Melanocyte of skin (primary cell): Measurements from ENCODE around the gene MAMLD1. TPM values are rescaled to one million over a fixed set of nuclear protein-coding genes. Genes with fewer than 3 reads are reported as not detected.

ENCODE experiments used
- total RNA-seq, 2 donors: library from RNA; depleted of rRNA; stranded (reverse); fragments of >200 nt; gene quantifications; 2 replicates each; pipeline ENCODE4 v1.2.3, GENCODE V29; 2012

Gene MAMLD1
- 1 to 10 TPM in 1 of 2 donors, under 1 TPM in 1; 0.67 to 2.8 TPM for total RNA-seq

DNA sequence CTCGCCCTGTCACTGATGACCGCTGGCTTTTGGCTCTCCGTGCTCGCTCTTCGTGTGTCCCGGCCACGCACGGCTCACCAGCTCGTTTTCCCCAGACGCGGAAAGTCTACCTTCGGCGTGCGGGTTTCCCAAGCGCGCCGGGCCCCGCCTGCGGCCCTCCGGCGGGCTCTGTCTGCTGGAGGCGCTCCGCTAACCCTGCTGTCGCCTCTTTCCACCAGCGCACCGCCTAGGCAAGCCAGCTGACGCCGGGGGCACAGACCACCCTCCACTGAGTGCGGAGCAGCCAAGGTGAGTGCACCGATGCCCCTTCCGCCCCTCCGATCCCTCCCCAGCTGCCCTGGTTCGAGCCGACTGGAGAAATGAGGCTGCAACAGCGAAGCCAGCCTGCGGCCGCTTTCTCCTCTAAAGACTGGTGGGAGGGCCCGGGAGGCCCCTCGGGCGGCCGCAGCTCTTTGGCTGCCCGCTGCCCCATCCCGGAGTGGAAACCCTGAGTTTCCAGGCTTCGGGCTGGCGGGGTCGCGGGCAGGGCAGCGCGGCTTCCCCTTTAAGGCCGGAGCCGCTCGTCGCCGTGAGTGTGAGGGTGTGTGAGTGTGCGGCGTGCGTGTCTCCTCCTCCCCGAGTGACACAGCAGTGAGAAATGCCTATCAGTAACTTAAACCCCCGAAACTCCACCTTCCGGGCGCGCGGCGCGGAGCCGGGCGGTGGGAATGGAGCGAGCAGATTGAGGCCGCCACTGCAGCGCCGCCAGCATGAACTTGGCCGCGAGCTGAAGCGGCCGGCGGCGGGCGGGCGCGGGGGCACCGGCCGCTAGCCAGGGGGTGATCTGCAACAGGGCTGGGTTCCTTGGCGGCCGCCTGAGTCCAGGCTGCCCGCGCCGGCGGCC, at the start of gene MAMLD1:
Gene MAMLD1, plus strand, starts transcription at position 719 of the 883 bp plus-strand sequence. CDS start 82,200 bp downstream, outside the sequence.

Other genes with a start within 250 kb of the MAMLD1 start
- gene MTM1, start 205.3 kb downstream of the MAMLD1 start, total RNA-seq, result 10 to 100 TPM; 13.0 to 13.1 TPM